Ovary (tissue), 9 donors: ENCODE data around the gene POR. TPM values are rescaled to one million over a fixed set of nuclear protein-coding genes. Genes with fewer than 3 reads are reported as not detected.

Experiments
- DNase-seq, 5 donors: peaks; one replicate each; pipeline ENCODE4 v3.0.0-alpha.2; 2019 to 2020
- H3K27ac ChIP-seq, 2 donors: fragments of 200-600 bp; one replicate each; pipeline versions ENCODE4 v1.5.1 to v1.8.0; 2019 to 2022
- H3K27me3 ChIP-seq: fragments of 200-600 bp; one replicate; pipeline ENCODE4 v1.8.0; 2022
- H3K36me3 ChIP-seq: fragments of 200-600 bp; sonication (generic); one replicate; pipeline ENCODE4 v1.5.1; 2019
- H3K4me1 ChIP-seq: one replicate; pipeline ENCODE4 v1.8.1; 2013; ENCODE audit warnings: mild to moderate bottlenecking, moderate library complexity; ENCODE audit not compliant: insufficient read depth
- H3K4me3 ChIP-seq: fragments of 200-600 bp; sonication (generic); one replicate; pipeline ENCODE4 v1.5.1; 2017
- H3K9me3 ChIP-seq, 2 donors: fragments of 200-600 bp in 1 of 2; sonication (generic) in 1 of 2; one replicate each; pipeline versions ENCODE4 v1.5.1 to v1.8.1; 2013 to 2019; ENCODE audit warnings: mild to moderate bottlenecking in 1 of 2, moderate library complexity in 1 of 2
- CTCF ChIP-seq, 3 donors: fragments of 450-650 bp in 2 of 3; fragments of 200-600 bp in 1 of 3; IDR thresholded peaks; one replicate each; pipeline versions ENCODE4 v1.5.1 to v1.8.0; 2016 to 2022; ENCODE audit warnings: antibody characterized with exemption in 3 of 3, mild to moderate bottlenecking in 1 of 3
- EP300 ChIP-seq: sonication (generic); formaldehyde crosslinking; IDR thresholded peaks from one replicate; pipeline ENCODE4 v1.6.1; 2017; ENCODE audit warnings: antibody characterized with exemption
- POLR2A ChIP-seq: fragments of 450-650 bp; IDR thresholded peaks from one replicate; pipeline ENCODE4 v1.6.1; 2017; ENCODE audit warnings: antibody characterized with exemption, mild to moderate bottlenecking, moderate library complexity
- WGBS, 3 donors: extraction: QIAGEN DNeasy Blood & Tissue Kit in 1 of 3; methylation state at CpG; one replicate each; pipeline versions ENCODE4 v1.1.5 to v1.1.7; 2013 to 2017; 5-methylcytosine and 5-hydroxymethylcytosine counted together
- intact Hi-C, 4 donors: fragments of 100-400 bp; cut with DNase I; formaldehyde crosslinking; loops; one replicate each; pipeline versions ENCODE4 v1.11.0 to v1.15.1; 2022 to 2023
- polyA plus RNA-seq, 2 donors: library from polyadenylated mRNA; stranded (reverse); fragments of 200-250 nt in 1 of 2; fragments of 350-450 nt in 1 of 2; fragmentation: Illumina TruSeq in 1 of 2; extraction: RNeasy Lipid Tissue Mini Kit (QIAGEN cat#74804) in 1 of 2; gene quantifications; one replicate each; pipeline ENCODE4 v1.2.3, GENCODE V29; 2013 to 2014
- total RNA-seq, 7 donors: library from RNA; depleted of rRNA in 2 of 7; stranded (reverse); fragments of >200 nt in 2 of 7; fragmentation: NEBNext Ultra II Directional in 3 of 7; extraction: Animal tissue kit (Norgen Biotek cat#: 25700) in 3 of 7; gene quantifications; one replicate each; pipeline versions ENCODE4 v1.1.0 to v1.2.4, GENCODE V29; 2016 to 2023
- donor health status: DM: no; HTN: no; CAD: no; lungs with moderate emphysema.
- donor health status: DM: no; HTN: no; CAD: no.
- donor health status: Bipolar disorder and iron deficiency.
- donor health status: DM: yes; HTN: yes; CAD: no.
- donor health status: DM: no; HTN: no; CAD: no.
- donor health status: DM: yes; HTN: yes; CAD: no.

Gene POR
- total and polyA plus RNA-seq, 9 donors = 71.8 to 191 (median 144) TPM

GRCh38 chr7:75892634-75893272, 22.2 kb upstream of the POR start:
- intact Hi-C loops = no loop called here
- Histone ChIP-seq H3K27me3 (no peaks in the 10 kb centered on the region), H3K36me3 (no peaks in the 10 kb centered on the region), H3K27ac (no peak overlapping the region), H3K4me3 (no peak overlapping the region), H3K9me3 (no peaks in the 10 kb centered on the region), H3K4me1 (peaks cover 19% of the 10 kb centered on the region)
- WGBS, 3 donors = 17 to 25% (median 24%) methylated on average over 15 of the region's 15 CpGs
- no peak for TF ChIP-seq CTCF (IDR thresholded peaks at IDR 0.05)
- no peak for TF ChIP-seq POLR2A
- no peak for TF ChIP-seq EP300
- DNase-seq = peak; percentile 53 to 74 (median 70)

- Histone ChIP-seq H3K27me3 (no peaks in the 10 kb centered on the region), H3K27ac (peak overlapping the region in 1 of 2 donors; percentile 63), H3K4me1 (peaks cover 11% of the 10 kb centered on the region), H3K36me3 (no peaks in the 10 kb centered on the region), H3K9me3 (no peaks in the 10 kb centered on the region), H3K4me3 (no peak overlapping the region)
- peak in 4 of 5 donors; percentile 44 to 56 (median 56) for DNase-seq
- 28 to 68% (median 55%) methylated on average over 6 of the region's 6 CpGs for WGBS, 3 donors
- intact Hi-C loops = no loop called here
- TF ChIP-seq CTCF (IDR thresholded peaks at IDR 0.05) (no peak), POLR2A (no peak), EP300 (no peak)
Measured at GRCh38 chr7:75896803-75897327, 18.1 kb upstream of the POR start.

GRCh38 chr7:75900617-75901315, 14.2 kb upstream of the POR start:
- no peaks in the 10 kb centered on the region for H3K27me3 ChIP-seq
- TF ChIP-seq EP300 = no peak
- TF ChIP-seq CTCF (IDR thresholded peaks at IDR 0.05) = no peak
- TF ChIP-seq POLR2A = no peak
- WGBS, 3 donors = 85 to 90% (median 90%) methylated on average over 9 of the region's 9 CpGs
- intact Hi-C loops = no loop called here
- H3K4me1 ChIP-seq = peaks cover 8% of the 10 kb centered on the region
- no peak for DNase-seq
- no peaks in the 10 kb centered on the region for H3K36me3 ChIP-seq
- H3K4me3 ChIP-seq = no peak overlapping the region
- H3K9me3 ChIP-seq = no peaks in the 10 kb centered on the region
- no peak overlapping the region for H3K27ac ChIP-seq

GRCh38 chr7:75905785-75906604, 9.0 kb upstream of the POR start:
- Histone ChIP-seq H3K36me3 (no peaks in the 10 kb centered on the region), H3K27ac (peak overlapping the region in 1 of 2 donors; percentile 69), H3K4me1 (peaks cover 7% of the 10 kb centered on the region), H3K9me3 (no peaks in the 10 kb centered on the region), H3K27me3 (no peaks in the 10 kb centered on the region), H3K4me3 (no peak overlapping the region)
- peak; percentile 57 to 89 (median 81) for DNase-seq
- WGBS, 3 donors = 20 to 28% (median 28%) methylated on average over 17 of the region's 17 CpGs
- TF ChIP-seq EP300 = peak; percentile 68
- no peak for TF ChIP-seq POLR2A
- intact Hi-C loops = no loop called here
